Calu3 (cell line): ENCODE results near the gene GOLGA1. TPM values are rescaled to one million over a fixed set of nuclear protein-coding genes. Genes with fewer than 3 reads are reported as not detected.

Experiments used
- BruUV-seq: library from RNA; stranded (reverse); fragments of 400-500 nt; replicated peaks from 2 replicates; lab custom pipeline; 2021; lab: Mats Ljungman, UMichigan
- CTCF ChIA-PET: fragments of 300-600 bp; sonication (Branson Sonifier 250); formaldehyde crosslinking; loops from one replicate; lab custom pipeline; 2022; ENCODE audit warnings: antibody characterized with exemption; lab: Charles Lee
- DNase-seq: peaks from one replicate; pipeline ENCODE4 v3.0.0; 2022
- H3K27ac Mint-ChIP-seq: one replicate; pipeline ENCODE4 v1.8.0; 2022; ENCODE audit warnings: mixed read lengths; ENCODE audit not compliant: unreplicated experiment
- H3K27me3 Mint-ChIP-seq: one replicate; pipeline ENCODE4 v1.8.0; 2022; ENCODE audit warnings: mixed read lengths; ENCODE audit not compliant: unreplicated experiment
- H3K36me3 Mint-ChIP-seq: one replicate; pipeline ENCODE4 v1.8.0; 2022; ENCODE audit warnings: mild to moderate bottlenecking, moderate library complexity, mixed read lengths; ENCODE audit not compliant: insufficient read depth, unreplicated experiment
- H3K4me1 Mint-ChIP-seq: one replicate; pipeline ENCODE4 v1.8.0; 2022; ENCODE audit warnings: mild to moderate bottlenecking, low read depth, mixed read lengths; ENCODE audit not compliant: unreplicated experiment
- H3K4me3 Mint-ChIP-seq: one replicate; pipeline ENCODE4 v1.8.0; 2022; ENCODE audit warnings: mild to moderate bottlenecking, low read depth, moderate library complexity, mixed read lengths; ENCODE audit not compliant: unreplicated experiment
- H3K9me3 Mint-ChIP-seq: one replicate; pipeline ENCODE4 v1.8.0; 2022; ENCODE audit warnings: low read depth, mixed read lengths; ENCODE audit not compliant: unreplicated experiment
- CTCF ChIP-seq: fragments of 200-600 bp; IDR thresholded peaks from one replicate; pipeline ENCODE4 v1.8.0; 2022; ENCODE audit warnings: antibody characterized with exemption; ENCODE audit not compliant: unreplicated experiment
- intact Hi-C: fragments of 100-400 bp; cut with micrococcal nuclease; formaldehyde crosslinking; loops from one replicate; pipeline ENCODE4 v1.10.0; 2022; ENCODE audit not compliant: unreplicated experiment
- total RNA-seq: library from RNA; stranded (reverse); gene quantifications from 2 replicates; pipeline ENCODE4 v1.2.3, GENCODE V29; 2022

GOLGA1 gene
- total RNA-seq, 1 experiment from 2014 or later: 13.4 TPM

DNA sequence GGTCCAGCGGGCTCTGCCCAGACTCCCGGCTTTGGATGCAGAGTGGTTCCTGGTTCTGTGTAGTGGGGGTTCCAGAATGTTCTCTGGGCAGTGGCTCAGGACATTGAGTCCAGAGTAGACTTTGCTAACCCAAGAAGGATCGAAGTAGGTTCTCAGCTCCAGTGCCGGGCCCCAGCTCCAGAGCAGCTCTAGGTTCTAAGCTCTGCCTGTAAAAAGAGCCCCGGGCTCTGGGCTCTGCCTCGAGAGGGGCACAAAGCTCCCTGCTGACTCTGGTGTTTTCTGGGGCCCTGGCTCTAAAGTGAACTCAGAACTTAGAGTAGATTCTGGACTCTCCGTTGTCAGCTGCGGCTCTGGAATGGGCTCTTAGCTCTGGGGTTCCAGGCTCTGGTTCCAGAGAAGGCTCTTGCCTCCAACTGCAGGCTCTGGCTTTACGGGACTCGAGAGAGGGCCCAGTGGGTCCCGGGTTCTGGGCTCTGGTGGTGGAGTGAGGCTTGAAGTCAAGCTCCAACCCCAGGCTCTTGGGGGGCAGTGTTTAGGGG is 87.2 kb downstream of the GOLGA1 start:
- Mint-ChIP-seq H3K4me3 (peak overlapping the region; percentile 66), H3K27me3 (no peaks in the 10 kb centered on the region), H3K4me1 (no peaks in the 10 kb centered on the region), H3K27ac (peak overlapping the region; percentile 27), H3K9me3 (no peaks in the 10 kb centered on the region), H3K36me3 (peaks cover 42% of the 10 kb centered on the region)
- intact Hi-C loops: loop anchor here (5.0 kb wide), 1 partner anchor 41 kb away; no protein-coding TSS in a partner anchor
- BruUV-seq: no TSS peak
- TF ChIP-seq CTCF: no peak
- no peak for DNase-seq
- CTCF ChIA-PET: interaction anchor here (0.6 to 4.0 kb wide), 12 partner anchors 8 to 433 kb away, joined by 3 to 80 read pairs (median 4); partner anchors contain the start of genes ARPC5L, NR6A1 and RPL35

GRCh38 chr9:124852829-124853531 is 87.9 kb downstream of the GOLGA1 start, which contains the start of gene WDR38:
WDR38 (plus strand) TSS chr9:124853460; CDS start chr9:124853532, 72 bp downstream.
- Mint-ChIP-seq H3K9me3 (no peaks in the 10 kb centered on the region), H3K4me3 (peak within 1 kb of the TSS; percentile 66), H3K36me3 (peaks cover 36% of the 10 kb centered on the region), H3K27ac (peak within 1 kb of the TSS; percentile 27), H3K4me1 (no peaks in the 10 kb centered on the region), H3K27me3 (no peaks in the 10 kb centered on the region)
- peak; percentile 70 for DNase-seq
- intact Hi-C loops: loop anchor here (1.0 to 5.0 kb wide), 3 partner anchors 41 to 79 kb away; no protein-coding TSS in a partner anchor
- CTCF ChIA-PET: interaction anchor here (0.6 to 4.0 kb wide), 15 partner anchors 8 to 432 kb away, joined by 3 to 80 read pairs (median 4); partner anchors contain the start of genes ARPC5L, NR6A1, OLFML2A and RPL35
- BruUV-seq: no TSS peak
- TF ChIP-seq CTCF: peak; percentile 92

DNA sequence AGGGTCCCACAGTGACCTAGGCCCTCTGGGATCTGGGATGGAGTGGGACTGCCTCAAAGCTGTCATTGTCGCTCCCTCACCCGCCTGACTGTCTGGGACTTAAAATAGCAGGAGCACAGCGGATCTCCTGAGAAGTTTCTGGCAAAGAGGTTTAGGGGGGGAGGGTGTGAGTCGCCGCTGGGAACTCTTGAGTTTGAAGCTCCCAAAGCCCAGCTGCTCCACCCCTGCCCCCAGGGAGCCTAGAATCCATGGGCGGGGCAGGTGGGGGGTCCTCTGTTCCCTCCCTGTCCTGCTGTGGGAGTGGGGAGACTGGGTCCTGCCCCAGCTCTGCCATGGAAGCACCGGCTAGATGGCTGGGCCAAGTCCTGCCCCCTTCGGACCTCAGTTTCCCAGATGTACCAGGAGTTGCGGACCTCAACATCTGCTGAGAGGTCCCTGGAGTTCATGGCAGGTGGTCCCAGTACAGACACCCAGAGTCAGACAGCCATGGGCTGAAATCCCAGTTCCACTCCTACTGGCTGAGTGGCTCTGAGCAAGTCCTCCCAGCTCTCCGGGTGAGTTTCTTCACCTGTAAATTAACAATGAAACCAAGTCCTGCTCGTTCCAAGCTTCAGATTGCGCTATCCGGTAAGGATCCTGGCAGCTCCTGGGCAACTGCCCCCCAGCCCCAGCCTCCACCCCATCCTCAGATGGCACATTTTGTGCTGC is 88.6 kb downstream of the GOLGA1 start:
- Mint-ChIP-seq H3K27me3 (no peaks in the 10 kb centered on the region), H3K36me3 (peaks cover 29% of the 10 kb centered on the region), H3K4me1 (no peaks in the 10 kb centered on the region), H3K9me3 (no peaks in the 10 kb centered on the region), H3K4me3 (peak overlapping the region; percentile 66), H3K27ac (no peak overlapping the region)
- TF ChIP-seq CTCF: no peak
- no TSS peak for BruUV-seq
- CTCF ChIA-PET: interaction anchor here (1.0 to 4.0 kb wide), 9 partner anchors 9 to 80 kb away, joined by 3 to 80 read pairs (median 5); partner anchors contain the start of genes ARPC5L, NR6A1, OLFML2A and RPL35
- intact Hi-C loops: loop anchor here (1.0 to 5.0 kb wide), 3 partner anchors 40 to 78 kb away; no protein-coding TSS in a partner anchor
- DNase-seq: no peak

GRCh38 chr9:124849801-124850200 is 91.1 kb downstream of the GOLGA1 start:
- H3K9me3 Mint-ChIP-seq: no peaks in the 10 kb centered on the region
- peaks cover 6% of the 10 kb centered on the region for H3K36me3 Mint-ChIP-seq
- no peak for DNase-seq
- no peaks in the 10 kb centered on the region for H3K4me1 Mint-ChIP-seq
- no TSS peak for BruUV-seq
- CTCF ChIA-PET: no interaction called here
- intact Hi-C loops: loop anchor here (5.0 kb wide), 1 partner anchor 38 kb away; no protein-coding TSS in a partner anchor
- H3K27ac Mint-ChIP-seq: no peak overlapping the region
- H3K4me3 Mint-ChIP-seq: no peak overlapping the region
- no peak for TF ChIP-seq CTCF
- H3K27me3 Mint-ChIP-seq: no peaks in the 10 kb centered on the region
